SK-N-SH treated with all-trans-retinoic acid at 6 μM for 48 hours (cell line): Measurements from ENCODE around the gene THAP11.

Experiments
- ARNTL ChIP-seq: fragments of 450-650 bp; formaldehyde crosslinking; IDR thresholded peaks from 2 replicates; pipeline ENCODE4 v1.5.0; 2020; ENCODE audit warnings: low read depth, mild to moderate bottlenecking, moderate library complexity, borderline replicate concordance
- ESRRG ChIP-seq: fragments of 250-450 bp; sonication (Bioruptor Pico); IDR thresholded peaks from 2 replicates; pipeline ENCODE4 v1.6.1; 2021; ENCODE audit warnings: mild to moderate bottlenecking
- GLIS3 ChIP-seq: fragments of 250-450 bp; sonication (Bioruptor Pico); IDR thresholded peaks from 2 replicates; pipeline ENCODE4 v1.5.0; 2020; ENCODE audit warnings: mild to moderate bottlenecking, moderate library complexity
- ISL1 ChIP-seq: fragments of 250-450 bp; sonication (Bioruptor Pico); IDR thresholded peaks from 2 replicates; pipeline ENCODE4 v2.1.2; 2022; ENCODE audit warnings: mild to moderate bottlenecking, moderate library complexity
- OSR1 ChIP-seq: fragments of 250-450 bp; sonication (Bioruptor Pico); IDR thresholded peaks from 2 replicates; pipeline ENCODE4 v1.8.0; 2022; ENCODE audit warnings: moderate library complexity, mild to moderate bottlenecking, inconsistent platforms
- PATZ1 ChIP-seq: fragments of 250-450 bp; sonication (Bioruptor Pico); IDR thresholded peaks from 2 replicates; pipeline ENCODE4 v1.8.0; 2020; ENCODE audit warnings: mild to moderate bottlenecking, moderate library complexity, borderline replicate concordance
- POU6F1 ChIP-seq: fragments of 250-450 bp; sonication (Bioruptor Pico); IDR thresholded peaks from 2 replicates; pipeline ENCODE4 v1.8.0; 2021; ENCODE audit warnings: low read depth, mild to moderate bottlenecking, moderate library complexity, borderline replicate concordance
- PPARA ChIP-seq: fragments of 250-450 bp; sonication (Bioruptor Pico); IDR thresholded peaks from 2 replicates; pipeline ENCODE4 v1.5.0; 2020; ENCODE audit warnings: mild to moderate bottlenecking, borderline replicate concordance
- RARB ChIP-seq: fragments of 250-450 bp; sonication (Bioruptor Pico); IDR thresholded peaks from 2 replicates; pipeline ENCODE4 v1.8.0; 2021; ENCODE audit warnings: mild to moderate bottlenecking, moderate library complexity
- TCF4 ChIP-seq: fragments of 250-450 bp; sonication (Bioruptor Pico); IDR thresholded peaks from 2 replicates; pipeline ENCODE4 v1.8.0; 2021; ENCODE audit warnings: mild to moderate bottlenecking, moderate library complexity, borderline replicate concordance
- TOX ChIP-seq: fragments of 250-450 bp; sonication (Bioruptor Pico); IDR thresholded peaks from 2 replicates; pipeline ENCODE4 v1.8.0; 2021; ENCODE audit warnings: mild to moderate bottlenecking, moderate library complexity, borderline replicate concordance
- ZC3H10 ChIP-seq: fragments of 250-450 bp; sonication (Bioruptor Pico); IDR thresholded peaks from 2 replicates; pipeline ENCODE4 v1.5.1; 2021; ENCODE audit warnings: mild to moderate bottlenecking, moderate library complexity
- ZFP3 ChIP-seq: fragments of 250-450 bp; sonication (Bioruptor Pico); IDR thresholded peaks from 2 replicates; pipeline ENCODE4 v1.5.0; 2020; ENCODE audit warnings: mild to moderate bottlenecking, moderate library complexity
- ZNF565 ChIP-seq: fragments of 450-650 bp; formaldehyde crosslinking; conservative IDR thresholded peaks from 2 replicates; pipeline ENCODE4 v1.5.0; 2020; ENCODE audit warnings: low read depth, mild to moderate bottlenecking, moderate library complexity

- TF ChIP-seq POU6F1 (CRISPR knock-in tag) (no peak), ISL1 (CRISPR knock-in tag) (no peak), ZFP3 (CRISPR knock-in tag) (no peak), GLIS3 (CRISPR knock-in tag) (no peak), OSR1 (no peak), ZNF565 (CRISPR knock-in tag) (no peak), PPARA (CRISPR knock-in tag) (no peak), TOX (no peak), PATZ1 (CRISPR knock-in tag) (no peak), ZC3H10 (CRISPR knock-in tag) (no peak), ESRRG (CRISPR knock-in tag) (no peak), ARNTL (CRISPR knock-in tag) (no peak), RARB (CRISPR knock-in tag) (no peak), TCF4 (CRISPR knock-in tag) (no peak)
These were observed 40.9 kb upstream of the THAP11 start for GRCh38 chr16:67801241-67801640.
